ENCODE results near the gene R3HDM2. TPM values are rescaled to one million over a fixed set of nuclear protein-coding genes. Genes with fewer than 3 reads are reported as not detected.

Gene R3HDM2
- total RNA-seq, 1 experiment from 2014 or later, result 64.0 TPM

DNA sequence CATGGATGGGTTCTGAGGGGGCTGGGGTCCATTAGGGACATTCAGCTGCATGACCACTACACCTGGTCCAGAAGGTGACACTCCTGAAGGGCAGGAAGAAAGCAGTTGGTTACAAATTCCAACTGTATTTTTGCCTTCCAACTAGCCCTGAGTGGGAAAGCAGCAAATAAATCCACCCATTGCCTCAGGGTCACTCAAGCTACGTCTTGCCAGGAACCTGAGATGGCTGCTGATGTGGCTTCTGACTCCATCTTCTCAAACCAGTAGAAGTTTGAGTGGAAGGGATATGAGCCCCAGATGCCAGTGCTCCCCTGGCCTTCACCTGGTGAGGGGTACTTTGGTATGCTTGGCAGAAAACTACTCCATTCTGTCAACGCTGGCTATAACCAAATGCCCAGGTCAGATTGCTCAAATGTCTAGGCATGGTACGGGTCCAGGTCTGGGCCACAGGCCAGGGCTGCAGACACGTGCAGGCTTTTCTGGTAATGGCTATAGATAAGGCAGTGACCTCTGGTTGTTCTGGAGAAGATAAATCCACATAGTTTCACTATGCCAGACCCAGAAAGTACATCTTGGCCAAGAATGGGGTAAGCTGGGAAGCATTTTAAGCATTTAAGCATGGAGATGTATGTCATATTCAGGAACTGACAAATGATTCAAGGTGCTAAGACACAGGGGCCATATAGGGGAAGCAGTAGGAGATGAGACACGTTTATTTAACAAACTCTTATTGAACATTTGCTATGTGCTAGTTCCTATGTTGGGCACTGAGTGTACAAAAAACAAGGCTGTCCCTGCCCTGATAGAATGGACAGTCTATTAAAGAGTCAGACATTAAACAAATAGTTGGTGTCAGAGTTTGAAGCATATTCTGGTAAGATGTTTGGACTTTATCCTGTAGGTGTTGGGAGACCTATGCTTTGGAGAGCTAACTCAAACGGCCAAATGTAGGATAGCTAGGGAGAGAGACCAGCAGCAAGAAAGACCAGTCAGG lies 171.6 kb downstream of the R3HDM2 start:
- no peak for DNase-seq (ENCODE audit: low spot score)
- H3K4me1 ChIP-seq (ENCODE audit: insufficient read depth, low read length, poor library complexity, severe bottlenecking), result no peaks in the 10 kb centered on the region
- intact Hi-C loops (cut with micrococcal nuclease; ENCODE audit: unreplicated experiment), result no loop called here
- no TSS peak for BruUV-seq (replicated peaks)
- ChIA-PET CTCF (interaction anchor here (0.9 kb wide), 1 partner anchor 8 kb away, joined by 10 read pairs; the partner anchor contains the start of gene STAC3), POLR2A (ENCODE audit: low non-redundant PET) (interaction anchor here (0.5 kb wide), 1 partner anchor 210 kb away, joined by 3 read pairs; no protein-coding TSS in a partner anchor)
- H3K27ac ChIP-seq (ENCODE audit: low read depth, low read length, poor library complexity, severe bottlenecking), result no peak overlapping the region
- H3K36me3 ChIP-seq (ENCODE audit: insufficient read depth, low read length, poor library complexity, severe bottlenecking), result peaks cover 39% of the 10 kb centered on the region
- H3K9me3 ChIP-seq (ENCODE audit: low read depth, low read length, poor library complexity, severe bottlenecking), result no peaks in the 10 kb centered on the region
- no peaks in the 10 kb centered on the region for H3K27me3 ChIP-seq (replicated peaks; ENCODE audit: insufficient read depth, low read depth, low read length, poor library complexity)
- H3K4me3 ChIP-seq (ENCODE audit: low read depth, low read length, poor library complexity, severe bottlenecking), result no peak overlapping the region
- TF ChIP-seq, protein P1, sequence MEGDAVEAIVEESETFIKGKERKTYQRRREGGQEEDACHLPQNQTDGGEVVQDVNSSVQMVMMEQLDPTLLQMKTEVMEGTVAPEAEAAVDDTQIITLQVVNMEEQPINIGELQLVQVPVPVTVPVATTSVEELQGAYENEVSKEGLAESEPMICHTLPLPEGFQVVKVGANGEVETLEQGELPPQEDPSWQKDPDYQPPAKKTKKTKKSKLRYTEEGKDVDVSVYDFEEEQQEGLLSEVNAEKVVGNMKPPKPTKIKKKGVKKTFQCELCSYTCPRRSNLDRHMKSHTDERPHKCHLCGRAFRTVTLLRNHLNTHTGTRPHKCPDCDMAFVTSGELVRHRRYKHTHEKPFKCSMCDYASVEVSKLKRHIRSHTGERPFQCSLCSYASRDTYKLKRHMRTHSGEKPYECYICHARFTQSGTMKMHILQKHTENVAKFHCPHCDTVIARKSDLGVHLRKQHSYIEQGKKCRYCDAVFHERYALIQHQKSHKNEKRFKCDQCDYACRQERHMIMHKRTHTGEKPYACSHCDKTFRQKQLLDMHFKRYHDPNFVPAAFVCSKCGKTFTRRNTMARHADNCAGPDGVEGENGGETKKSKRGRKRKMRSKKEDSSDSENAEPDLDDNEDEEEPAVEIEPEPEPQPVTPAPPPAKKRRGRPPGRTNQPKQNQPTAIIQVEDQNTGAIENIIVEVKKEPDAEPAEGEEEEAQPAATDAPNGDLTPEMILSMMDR (conservative IDR thresholded peaks at IDR 0.05; ENCODE audit: low read depth, low read length), result no peak
- no peak for TF ChIP-seq EZH2 (IDR thresholded peaks at IDR 0.05; ENCODE audit: borderline replicate concordance, low read depth, low read length, poor library complexity, severe bottlenecking)

DNA sequence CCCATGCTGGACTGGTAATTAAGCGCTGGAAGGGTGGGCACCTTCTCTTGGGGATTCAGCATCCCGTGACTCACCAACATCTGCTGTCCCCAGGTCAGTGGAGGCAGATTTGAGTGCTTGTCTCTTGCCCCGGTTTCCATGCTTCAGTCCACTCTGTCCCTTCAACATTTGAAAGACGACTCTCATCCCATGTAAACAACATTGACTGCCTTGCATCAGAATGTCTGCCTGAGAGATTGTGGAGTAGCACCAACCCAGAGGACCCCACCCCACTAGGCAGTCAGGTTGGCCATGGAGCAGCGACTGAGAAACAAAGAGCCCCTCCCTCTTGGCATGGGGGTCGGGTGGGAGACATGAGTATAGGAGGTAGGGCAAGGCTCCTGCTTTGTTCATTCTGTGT lies 174.9 kb downstream of the R3HDM2 start:
- no peak for TF ChIP-seq EZH2 (IDR thresholded peaks at IDR 0.05; ENCODE audit: borderline replicate concordance, low read depth, low read length, poor library complexity, severe bottlenecking)
- TF ChIP-seq, protein P1 (conservative IDR thresholded peaks at IDR 0.05; ENCODE audit: low read depth, low read length), result no peak
- peaks cover 30% of the 10 kb centered on the region for H3K36me3 ChIP-seq (ENCODE audit: insufficient read depth, low read length, poor library complexity, severe bottlenecking)
- no peaks in the 10 kb centered on the region for H3K27me3 ChIP-seq (replicated peaks; ENCODE audit: insufficient read depth, low read depth, low read length, poor library complexity)
- no peak for DNase-seq (ENCODE audit: low spot score)
- no peak overlapping the region for H3K4me3 ChIP-seq (ENCODE audit: low read depth, low read length, poor library complexity, severe bottlenecking)
- no peaks in the 10 kb centered on the region for H3K9me3 ChIP-seq (ENCODE audit: low read depth, low read length, poor library complexity, severe bottlenecking)
- no peak overlapping the region for H3K27ac ChIP-seq (ENCODE audit: low read depth, low read length, poor library complexity, severe bottlenecking)
- intact Hi-C loops (cut with micrococcal nuclease; ENCODE audit: unreplicated experiment), result no loop called here
- ChIA-PET POLR2A (ENCODE audit: low non-redundant PET) (no interaction called here), CTCF (no interaction called here)
- no TSS peak for BruUV-seq (replicated peaks)
- no peaks in the 10 kb centered on the region for H3K4me1 ChIP-seq (ENCODE audit: insufficient read depth, low read length, poor library complexity, severe bottlenecking)

DNA sequence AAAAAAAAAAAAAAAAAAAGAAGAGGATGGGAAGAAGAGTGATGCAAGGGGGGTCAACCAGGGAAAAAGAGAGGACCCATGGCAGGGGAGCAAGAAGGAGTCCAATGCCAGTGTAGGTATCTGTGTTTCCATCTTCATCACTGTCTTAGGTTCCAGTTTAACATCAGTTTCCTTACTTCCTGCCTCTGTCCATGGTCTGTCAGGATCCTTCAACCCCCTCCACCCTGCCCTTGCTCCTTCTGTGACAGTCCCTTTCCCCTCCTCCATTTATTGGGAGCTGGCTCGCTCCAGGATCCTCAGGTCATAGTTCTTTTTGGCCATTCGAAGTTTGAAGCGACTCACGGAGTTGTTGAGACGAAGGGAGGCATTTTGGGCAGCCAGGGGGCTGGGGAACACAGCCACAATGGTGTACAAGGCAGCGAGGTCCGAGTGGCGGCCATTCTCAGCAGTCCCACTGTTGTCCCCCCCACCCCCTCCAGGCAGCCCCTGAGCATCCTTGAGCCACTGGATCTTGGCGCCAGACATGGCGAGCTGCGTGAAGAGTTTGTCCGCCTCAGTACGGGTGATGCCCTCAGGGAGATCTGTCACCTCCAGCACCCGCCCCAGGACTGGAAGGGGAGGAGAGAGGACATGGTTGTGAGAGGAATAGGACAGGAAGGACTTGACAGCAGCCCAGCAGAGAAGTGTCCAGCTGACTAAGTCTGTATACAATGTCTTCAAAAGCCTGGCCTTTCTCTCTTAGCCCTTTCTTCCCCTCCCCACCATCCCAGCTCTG lies 176.2 kb downstream of the R3HDM2 start:
- CTCF ChIA-PET, result interaction anchor here (0.6 to 0.7 kb wide), 3 partner anchors 17 to 74 kb away, joined by 4 to 10 read pairs (median 8); no protein-coding TSS in a partner anchor
- no peak for DNase-seq (ENCODE audit: low spot score)
- Histone ChIP-seq H3K4me3 (ENCODE audit: low read depth, low read length, poor library complexity, severe bottlenecking) (no peak overlapping the region), H3K27ac (ENCODE audit: low read depth, low read length, poor library complexity, severe bottlenecking) (no peak overlapping the region), H3K4me1 (ENCODE audit: insufficient read depth, low read length, poor library complexity, severe bottlenecking) (no peaks in the 10 kb centered on the region), H3K9me3 (ENCODE audit: low read depth, low read length, poor library complexity, severe bottlenecking) (no peaks in the 10 kb centered on the region), H3K27me3 (replicated peaks; ENCODE audit: insufficient read depth, low read depth, low read length, poor library complexity) (no peaks in the 10 kb centered on the region), H3K36me3 (ENCODE audit: insufficient read depth, low read length, poor library complexity, severe bottlenecking) (peaks cover 25% of the 10 kb centered on the region)
- BruUV-seq (replicated peaks), result no TSS peak
- POLR2A ChIA-PET (ENCODE audit: low non-redundant PET), result no interaction called here
- TF ChIP-seq, protein P1 (conservative IDR thresholded peaks at IDR 0.05; ENCODE audit: low read depth, low read length), result no peak
- no peak for TF ChIP-seq EZH2 (IDR thresholded peaks at IDR 0.05; ENCODE audit: borderline replicate concordance, low read depth, low read length, poor library complexity, severe bottlenecking)
- intact Hi-C loops (cut with micrococcal nuclease; ENCODE audit: unreplicated experiment), result no loop called here

Data from A673 (cell line).